HG02938 (cell line): Measurements from ENCODE around the gene KCNH5.

Source experiments
- ATAC-seq: cut with Tn5 transposase; IDR thresholded peaks from one replicate; pipeline ENCODE4 v1.9.1; 2021; ENCODE audit warnings: mild to moderate bottlenecking, moderate library complexity; ENCODE audit not compliant: unreplicated experiment

Gene KCNH5

GRCh38 chr14:62994096-62994495, 51.2 kb downstream of the KCNH5 start:
- ATAC-seq, result no peak

- no peak for ATAC-seq
These were observed 56.3 kb downstream of the KCNH5 start for GRCh38 chr14:62988967-62989366.

- no peak for ATAC-seq
These were observed 61.4 kb downstream of the KCNH5 start for GRCh38 chr14:62983821-62984220.

DNA sequence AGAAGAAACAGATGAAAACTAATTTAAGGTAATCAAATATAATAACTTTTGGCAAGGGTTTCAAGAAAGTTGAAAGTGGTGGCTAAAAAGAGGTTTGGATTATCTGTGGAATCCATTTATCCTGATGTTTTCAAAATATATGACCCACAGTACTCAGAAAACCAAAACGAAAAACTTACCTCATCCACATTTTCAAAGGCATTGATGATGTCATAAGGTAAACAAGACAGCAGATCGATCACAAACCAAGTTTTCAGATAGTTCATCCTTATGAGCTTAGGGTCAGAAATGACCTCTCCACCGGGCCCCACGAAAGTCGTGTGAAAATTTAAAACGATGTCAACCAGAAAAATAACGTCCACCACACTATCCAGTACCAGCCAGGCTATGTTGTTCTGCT, 64.6 kb downstream of the KCNH5 start:
- no peak for ATAC-seq

GRCh38 chr14:62957562-62957961, 87.7 kb downstream of the KCNH5 start:
- no peak for ATAC-seq

GRCh38 chr14:62956413-62956812, 88.8 kb downstream of the KCNH5 start:
- ATAC-seq, result no peak

DNA sequence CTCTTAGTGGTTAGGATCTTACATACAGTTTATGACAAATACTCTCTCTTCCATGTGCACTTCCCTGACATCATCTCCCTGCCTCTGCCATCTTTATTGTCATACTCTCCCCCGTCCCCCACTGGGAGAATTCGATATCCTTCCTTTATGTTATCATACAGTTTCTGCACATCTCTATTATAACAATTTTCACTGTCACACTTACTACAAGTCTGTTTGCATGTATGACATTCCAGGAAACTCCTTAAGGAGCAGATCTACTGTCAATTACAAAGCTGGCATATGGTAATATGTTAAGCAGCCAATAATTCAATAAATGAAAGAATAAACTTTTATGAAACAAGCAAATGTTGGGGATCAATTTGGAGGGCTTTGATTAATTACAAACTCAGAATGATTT, 91.1 kb downstream of the KCNH5 start:
- ATAC-seq, result no peak

DNA sequence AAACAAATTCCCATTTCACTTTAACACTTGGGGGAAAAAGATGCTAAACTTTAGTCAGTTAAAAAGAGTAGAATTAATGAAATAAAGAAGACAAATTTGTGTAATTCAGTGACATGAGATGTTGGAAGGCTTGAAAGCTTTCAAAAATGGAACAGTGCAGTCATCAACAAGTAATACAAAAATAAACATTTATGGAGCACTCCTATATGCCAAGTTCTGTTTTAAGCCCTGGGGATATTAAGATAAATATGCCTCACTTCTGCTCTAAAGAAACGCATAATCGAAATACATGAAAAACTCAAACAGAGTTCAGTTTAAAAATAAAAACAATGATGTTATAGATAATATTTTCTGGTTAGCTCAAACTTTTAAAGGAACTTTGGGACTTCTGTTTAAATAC, 93.0 kb downstream of the KCNH5 start:
- ATAC-seq, result no peak

DNA sequence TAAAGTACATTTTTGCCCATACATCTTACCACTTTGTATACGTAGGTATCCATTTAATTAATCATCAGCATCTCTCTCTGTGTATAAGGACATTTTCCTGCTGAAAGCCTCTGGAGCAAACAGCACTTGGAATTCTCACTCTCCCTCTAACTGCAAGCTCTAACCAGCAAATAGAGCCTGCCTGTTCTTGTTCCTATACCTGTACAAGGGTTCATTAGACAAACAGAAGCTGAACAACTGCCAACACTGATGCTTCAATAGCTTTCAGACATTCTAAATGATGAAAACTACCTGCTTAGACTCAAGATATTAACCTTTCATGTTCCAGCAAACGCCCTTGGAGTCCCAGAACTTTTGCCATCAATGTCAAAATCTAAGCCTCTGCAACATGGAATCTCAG, 98.0 kb downstream of the KCNH5 start:
- ATAC-seq, result no peak

GRCh38 chr14:62946221-62946620, 99.0 kb downstream of the KCNH5 start:
- no peak for ATAC-seq

GRCh38 chr14:62943202-62943601, 102.1 kb downstream of the KCNH5 start:
- ATAC-seq, result no peak

DNA sequence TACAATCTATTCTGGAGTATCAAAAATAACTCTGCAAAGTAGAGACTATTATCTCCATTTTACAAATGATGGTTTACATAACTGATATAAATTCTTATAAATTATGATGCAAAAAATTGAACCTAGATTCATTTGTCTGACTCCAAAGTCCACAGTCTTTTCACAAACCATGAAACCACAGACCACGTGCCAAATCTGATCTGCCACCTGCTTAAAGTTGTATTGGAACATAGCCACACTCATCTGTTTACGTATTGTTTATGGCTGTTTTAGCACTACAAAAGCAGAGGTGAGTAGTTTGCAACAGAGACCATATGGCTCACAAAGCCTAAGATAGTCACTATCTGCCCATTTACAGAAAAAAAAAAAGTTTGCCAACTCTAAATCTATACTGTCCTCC, 105.3 kb downstream of the KCNH5 start:
- ATAC-seq, result no peak

GRCh38 chr14:62938778-62939177, 106.5 kb downstream of the KCNH5 start:
- ATAC-seq, result no peak

DNA sequence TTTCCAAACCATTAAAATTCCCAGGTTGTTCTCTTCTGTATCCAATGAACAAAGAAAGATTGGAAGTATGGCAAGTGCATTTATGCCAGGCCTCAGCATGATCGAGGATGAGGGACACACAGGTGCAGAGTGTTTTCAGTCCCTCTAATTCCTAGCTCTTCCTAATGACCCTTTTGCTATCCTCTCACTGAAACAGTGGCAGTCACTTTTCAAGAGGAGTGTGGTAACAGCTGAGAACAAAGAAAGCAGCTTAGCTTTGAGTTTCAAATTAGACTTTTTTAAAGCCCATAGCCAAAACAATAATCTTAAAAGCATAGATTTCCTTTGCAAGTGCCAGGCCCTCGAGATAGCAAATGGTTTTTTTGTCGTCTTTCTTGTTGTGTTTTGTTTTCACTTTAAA, 110.8 kb downstream of the KCNH5 start:
- ATAC-seq, result no peak

- no peak for ATAC-seq
These were observed 123.8 kb downstream of the KCNH5 start for GRCh38 chr14:62921466-62921865.

GRCh38 chr14:62916551-62916950, 128.7 kb downstream of the KCNH5 start:
- no peak for ATAC-seq

- no peak for ATAC-seq
These were observed 130.4 kb downstream of the KCNH5 start for GRCh38 chr14:62914873-62915272.

- no peak for ATAC-seq
These were observed 131.2 kb downstream of the KCNH5 start for GRCh38 chr14:62914025-62914424.

- ATAC-seq, result no peak
These were observed 136.8 kb downstream of the KCNH5 start for GRCh38 chr14:62908506-62908905.

- ATAC-seq, result no peak
These were observed 139.7 kb downstream of the KCNH5 start for GRCh38 chr14:62905566-62905965.

DNA sequence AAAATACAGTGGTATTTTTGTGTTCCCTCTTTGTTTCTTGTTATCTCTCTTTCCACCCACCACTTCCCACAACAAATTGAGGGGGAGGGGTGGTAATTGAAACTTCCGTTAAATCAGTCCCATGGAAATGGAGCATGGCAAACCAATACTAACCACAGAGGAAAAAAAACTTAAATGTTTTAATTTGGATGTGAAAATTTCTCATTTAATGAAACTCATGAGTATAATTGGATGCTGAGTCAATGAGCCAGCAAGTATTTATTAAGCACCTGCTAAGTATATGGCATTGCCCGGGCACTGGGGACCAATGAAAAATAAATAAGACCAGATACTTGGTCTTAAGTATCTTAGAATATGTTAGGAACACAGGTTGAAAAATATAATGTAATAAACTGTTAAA, 147.5 kb downstream of the KCNH5 start:
- no peak for ATAC-seq

GRCh38 chr14:62896932-62897456, 148.3 kb downstream of the KCNH5 start:
- no peak for ATAC-seq

DNA sequence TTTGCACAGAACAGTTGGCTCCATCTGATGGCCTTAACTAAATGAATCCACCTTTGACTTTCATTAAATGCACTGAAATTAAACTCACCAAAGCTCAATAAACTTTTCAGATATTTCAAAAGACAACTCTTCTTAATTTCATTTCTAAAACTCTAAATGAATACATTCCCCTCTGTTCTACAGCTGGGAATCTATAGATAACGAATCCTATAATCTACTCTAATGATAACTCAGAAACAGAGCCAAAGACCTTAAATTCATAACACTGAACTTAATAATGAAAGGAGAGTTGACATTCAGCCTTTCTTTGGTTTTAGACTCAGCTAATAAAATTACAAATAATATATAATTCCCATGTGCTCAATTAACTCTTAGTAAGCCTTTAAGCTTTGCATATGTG, 150.5 kb downstream of the KCNH5 start:
- ATAC-seq, result no peak

GRCh38 chr14:62889364-62889763, 155.9 kb downstream of the KCNH5 start:
- ATAC-seq, result no peak
